HEK293 (cell line): ENCODE data around the gene UFC1.

Experiments
- CTCF ChIA-PET: fragments of 350-600 bp; formaldehyde crosslinking; extraction: SDS; loops from one replicate; lab custom pipeline; 2021; ENCODE audit warnings: antibody characterized with exemption; lab: Yijun Ruan, JAX
- POLR2A ChIA-PET: fragments of 300-600 bp; formaldehyde crosslinking; extraction: SDS; loops from one replicate; lab custom pipeline; 2020; ENCODE audit warnings: antibody characterized with exemption, inconsistent platforms; lab: Yijun Ruan, JAX
- H3K27ac ChIP-seq: fragments of 200-500 bp; sonication (Bioruptor generic); 2 replicates; pipeline ENCODE4 v1.5.1; 2014; ENCODE audit warnings: low read depth, low read length, control low read depth, inconsistent platforms; ENCODE audit errors: extremely low read depth
- H3K36me3 ChIP-seq, 2 experiments: fragments of 200-500 bp in 1 of 2; sonication (Bioruptor generic) in 1 of 2; 1 replicate in 1 of 2; 2 replicates in 1 of 2; pipeline ENCODE4 v1.5.1; 2014 to 2017; ENCODE audit warnings: inconsistent platforms in 2 of 2, low read length in 2 of 2; ENCODE audit not compliant: control insufficient read depth in 2 of 2, insufficient read depth in 1 of 2
- H3K4me1 ChIP-seq: fragments of 200-500 bp; sonication (Bioruptor generic); 2 replicates; pipeline ENCODE4 v1.5.1; 2014; ENCODE audit warnings: mild to moderate bottlenecking, low read length, inconsistent platforms; ENCODE audit not compliant: control insufficient read depth, insufficient read depth
- H3K4me3 ChIP-seq: 2 replicates; pipeline ENCODE4 v1.5.1; 2011; ENCODE audit warnings: low read depth, mild to moderate bottlenecking, control low read depth, low read length, moderate library complexity
- H3K9me3 ChIP-seq: fragments of 200-500 bp; sonication (Bioruptor generic); 2 replicates; pipeline ENCODE4 v1.5.1; 2014; ENCODE audit warnings: low read depth, low read length, inconsistent platforms; ENCODE audit not compliant: control insufficient read depth, insufficient read depth
- BCL6B ChIP-seq: fragments of 450-650 bp; formaldehyde crosslinking; IDR thresholded peaks from 2 replicates; pipeline ENCODE4 v1.5.1; 2017; ENCODE audit warnings: missing biosample characterization, missing genetic modification characterization
- KLF16 ChIP-seq: fragments of 450-650 bp; formaldehyde crosslinking; IDR thresholded peaks from 2 replicates; pipeline ENCODE4 v1.5.1; 2017; ENCODE audit warnings: missing biosample characterization, missing genetic modification characterization
- KLF9 ChIP-seq: fragments of 450-650 bp; formaldehyde crosslinking; IDR thresholded peaks from 2 replicates; pipeline ENCODE4 v1.5.1; 2016; ENCODE audit warnings: missing biosample characterization, missing genetic modification characterization, low read depth
- MEIS1 ChIP-seq: sonication (generic); formaldehyde crosslinking; IDR thresholded peaks from 2 replicates; pipeline ENCODE4 v1.8.1; 2022; ENCODE audit warnings: missing genetic modification reagents, mild to moderate bottlenecking, borderline replicate concordance
- OSR2 ChIP-seq: fragments of 450-650 bp; formaldehyde crosslinking; IDR thresholded peaks from 2 replicates; pipeline ENCODE4 v1.5.1; 2016; ENCODE audit warnings: missing biosample characterization, missing genetic modification characterization
- ZBTB7A ChIP-seq: fragments of 450-650 bp; formaldehyde crosslinking; IDR thresholded peaks from 2 replicates; pipeline ENCODE4 v1.5.1; 2016; ENCODE audit warnings: low read depth, missing biosample characterization, missing genetic modification characterization
- ZEB2 ChIP-seq: fragments of 450-650 bp; formaldehyde crosslinking; IDR thresholded peaks from 2 replicates; pipeline ENCODE4 v1.5.1; 2016; ENCODE audit warnings: missing biosample characterization, missing genetic modification characterization
- ZFP69B ChIP-seq: fragments of 450-650 bp; formaldehyde crosslinking; IDR thresholded peaks from 2 replicates; pipeline ENCODE4 v1.5.1; 2016; ENCODE audit warnings: missing biosample characterization, missing genetic modification characterization
- ZNF138 ChIP-seq: fragments of 450-650 bp; formaldehyde crosslinking; IDR thresholded peaks from 2 replicates; pipeline ENCODE4 v1.5.1; 2016; ENCODE audit warnings: missing biosample characterization, missing genetic modification characterization, borderline replicate concordance
- ZNF155 ChIP-seq: fragments of 450-650 bp; formaldehyde crosslinking; IDR thresholded peaks from 2 replicates; pipeline ENCODE4 v1.5.1; 2016; ENCODE audit warnings: missing biosample characterization, missing genetic modification characterization
- ZNF416 ChIP-seq: fragments of 450-650 bp; formaldehyde crosslinking; IDR thresholded peaks from 2 replicates; pipeline ENCODE4 v1.5.1; 2016; ENCODE audit warnings: missing biosample characterization, missing genetic modification characterization
- ZNF488 ChIP-seq: fragments of 450-650 bp; formaldehyde crosslinking; IDR thresholded peaks from 2 replicates; pipeline ENCODE4 v1.5.1; 2016; ENCODE audit warnings: missing biosample characterization, missing genetic modification characterization
- ZNF585B ChIP-seq: fragments of 450-650 bp; formaldehyde crosslinking; IDR thresholded peaks from 2 replicates; pipeline ENCODE4 v1.5.1; 2016; ENCODE audit warnings: missing biosample characterization, missing genetic modification characterization
- ZNF600 ChIP-seq: fragments of 450-650 bp; formaldehyde crosslinking; IDR thresholded peaks from 2 replicates; pipeline ENCODE4 v1.5.1; 2016; ENCODE audit warnings: missing biosample characterization, missing genetic modification characterization
- TF ChIP-seq, protein P1 (sequence below): fragments of 450-650 bp; formaldehyde crosslinking; IDR thresholded peaks from 2 replicates; pipeline ENCODE4 v1.5.1; 2016; ENCODE audit warnings: missing biosample characterization, missing genetic modification characterization
- TF ChIP-seq, protein P2 (sequence below): fragments of 450-650 bp; formaldehyde crosslinking; IDR thresholded peaks from 2 replicates; pipeline ENCODE4 v1.5.1; 2017; ENCODE audit warnings: missing biosample characterization, mild to moderate bottlenecking, missing genetic modification characterization, moderate library complexity

Gene UFC1

GRCh38 chr1:161200421-161200991 lies 46.7 kb downstream of the UFC1 start (continued):
- TF ChIP-seq ZNF138 (tag by site-specific recombination) = no peak
- no peak for TF ChIP-seq MEIS1 (CRISPR knock-in tag)
- no peak for TF ChIP-seq ZNF155 (tag by site-specific recombination)
- TF ChIP-seq BCL6B (tag by site-specific recombination) = no peak

- CTCF ChIA-PET = interaction anchor here (0.6 to 4.9 kb wide), 9 partner anchors 9 to 940 kb away, joined by 3 to 32 read pairs (median 6); partner anchors contain the start of genes APOA2, PPOX and TOMM40L
- TF ChIP-seq ZFP69B (tag by site-specific recombination) (no peak), ZNF585B (tag by site-specific recombination) (no peak), ZBTB7A (tag by site-specific recombination) (no peak), KLF16 (tag by site-specific recombination) (no peak), ZEB2 (tag by site-specific recombination) (0 out of 2 replicates have a peak, but pooled peaks have one; percentile 6), ZNF600 (no peak), KLF9 (0 out of 2 replicates have a peak, but pooled peaks have one; percentile 12), ZNF488 (no peak), OSR2 (no peak), ZNF416 (tag by site-specific recombination) (no peak)
- TF ChIP-seq, protein P1, sequence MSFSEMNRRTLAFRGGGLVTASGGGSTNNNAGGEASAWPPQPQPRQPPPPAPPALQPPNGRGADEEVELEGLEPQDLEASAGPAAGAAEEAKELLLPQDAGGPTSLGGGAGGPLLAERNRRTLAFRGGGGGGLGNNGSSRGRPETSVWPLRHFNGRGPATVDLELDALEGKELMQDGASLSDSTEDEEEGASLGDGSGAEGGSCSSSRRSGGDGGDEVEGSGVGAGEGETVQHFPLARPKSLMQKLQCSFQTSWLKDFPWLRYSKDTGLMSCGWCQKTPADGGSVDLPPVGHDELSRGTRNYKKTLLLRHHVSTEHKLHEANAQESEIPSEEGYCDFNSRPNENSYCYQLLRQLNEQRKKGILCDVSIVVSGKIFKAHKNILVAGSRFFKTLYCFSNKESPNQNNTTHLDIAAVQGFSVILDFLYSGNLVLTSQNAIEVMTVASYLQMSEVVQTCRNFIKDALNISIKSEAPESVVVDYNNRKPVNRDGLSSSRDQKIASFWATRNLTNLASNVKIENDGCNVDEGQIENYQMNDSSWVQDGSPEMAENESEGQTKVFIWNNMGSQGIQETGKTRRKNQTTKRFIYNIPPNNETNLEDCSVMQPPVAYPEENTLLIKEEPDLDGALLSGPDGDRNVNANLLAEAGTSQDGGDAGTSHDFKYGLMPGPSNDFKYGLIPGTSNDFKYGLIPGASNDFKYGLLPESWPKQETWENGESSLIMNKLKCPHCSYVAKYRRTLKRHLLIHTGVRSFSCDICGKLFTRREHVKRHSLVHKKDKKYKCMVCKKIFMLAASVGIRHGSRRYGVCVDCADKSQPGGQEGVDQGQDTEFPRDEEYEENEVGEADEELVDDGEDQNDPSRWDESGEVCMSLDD (tag by site-specific recombination) = no peak
- TF ChIP-seq, protein P2, sequence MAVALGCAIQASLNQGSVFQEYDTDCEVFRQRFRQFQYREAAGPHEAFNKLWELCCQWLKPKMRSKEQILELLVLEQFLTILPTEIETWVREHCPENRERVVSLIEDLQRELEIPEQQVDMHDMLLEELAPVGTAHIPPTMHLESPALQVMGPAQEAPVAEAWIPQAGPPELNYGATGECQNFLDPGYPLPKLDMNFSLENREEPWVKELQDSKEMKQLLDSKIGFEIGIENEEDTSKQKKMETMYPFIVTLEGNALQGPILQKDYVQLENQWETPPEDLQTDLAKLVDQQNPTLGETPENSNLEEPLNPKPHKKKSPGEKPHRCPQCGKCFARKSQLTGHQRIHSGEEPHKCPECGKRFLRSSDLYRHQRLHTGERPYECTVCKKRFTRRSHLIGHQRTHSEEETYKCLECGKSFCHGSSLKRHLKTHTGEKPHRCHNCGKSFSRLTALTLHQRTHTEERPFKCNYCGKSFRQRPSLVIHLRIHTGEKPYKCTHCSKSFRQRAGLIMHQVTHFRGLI (tag by site-specific recombination) = 0 out of 2 replicates have a peak, but pooled peaks have one; percentile 9
- TF ChIP-seq, all 188 proteins: peak for 3
- no peaks in the 10 kb centered on the region for H3K9me3 ChIP-seq
- POLR2A ChIA-PET = interaction anchor here (0.6 to 2.2 kb wide), 14 partner anchors 10 to 189 kb away, joined by 3 to 22 read pairs (median 4); partner anchors contain the start of genes B4GALT3, FCER1G, PPOX and TOMM40L
- H3K4me3 ChIP-seq = no peak overlapping the region
- H3K4me1 ChIP-seq = peaks cover 9% of the 10 kb centered on the region; the same call in 1 of the 2 replicates
- H3K27ac ChIP-seq = peak overlapping the region; percentile 72
- peaks cover 16 to 30% of the 10 kb centered on the region in 2 experiments; a peak in 2 of 3 replicates for H3K36me3 ChIP-seq
Observed at GRCh38 chr1:161200992-161201835, 47.4 kb downstream of the UFC1 start.
